Caco-2 (cell line): ENCODE measurements around the gene TEX14. TPM values are rescaled to one million over a fixed set of nuclear protein-coding genes. Genes with fewer than 3 reads are reported as not detected.

ENCODE experiments used
- BruUV-seq: library from RNA; stranded (reverse); fragments of 400-500 nt; replicated peaks from 2 replicates; lab custom pipeline; 2021; lab: Mats Ljungman, UMichigan
- CTCF ChIA-PET: fragments of 300-600 bp; sonication (Branson Sonifier 250); formaldehyde crosslinking; loops from one replicate; lab custom pipeline; 2022; ENCODE audit warnings: antibody characterized with exemption; lab: Charles Lee
- POLR2A ChIA-PET: fragments of 300-600 bp; sonication (Branson Sonifier 250); formaldehyde crosslinking; loops from one replicate; lab custom pipeline; 2022; ENCODE audit warnings: antibody characterized with exemption; lab: Charles Lee
- DNase-seq, 2 experiments: peaks; one replicate each; pipeline versions ENCODE4 v3.0.0 to v3.0.0-alpha.2; 2020 to 2022
- H3K27me3 ChIP-seq: replicated peaks from 2 replicates; pipeline ENCODE4 v1.6.0; 2011; ENCODE audit warnings: low read length; ENCODE audit not compliant: control insufficient read depth, insufficient read depth
- H3K36me3 ChIP-seq: 2 replicates; pipeline ENCODE4 v1.5.1; 2011; ENCODE audit warnings: low read length; ENCODE audit not compliant: control insufficient read depth, insufficient read depth
- H3K4me1 ChIP-seq: fragments of 250-450 bp; sonication (Bioruptor Pico); 2 replicates; pipeline ENCODE4 v1.5.1; 2020; ENCODE audit warnings: mild to moderate bottlenecking
- H3K4me3 ChIP-seq: 2 replicates; pipeline ENCODE4 v1.5.1; 2011; ENCODE audit warnings: low read depth, mild to moderate bottlenecking, control low read depth, low read length
- H3K9me3 ChIP-seq: fragments of 250-450 bp; sonication (Bioruptor Pico); 2 replicates; pipeline ENCODE4 v1.5.1; 2020; ENCODE audit warnings: mild to moderate bottlenecking, moderate library complexity
- H3K27ac Mint-ChIP-seq: one replicate; pipeline ENCODE4 v1.8.0; 2022; ENCODE audit warnings: mixed read lengths; ENCODE audit not compliant: unreplicated experiment
- H3K27me3 Mint-ChIP-seq: one replicate; pipeline ENCODE4 v1.8.0; 2022; ENCODE audit warnings: mixed read lengths; ENCODE audit not compliant: insufficient read depth, unreplicated experiment
- H3K36me3 Mint-ChIP-seq: one replicate; pipeline ENCODE4 v1.8.0; 2022; ENCODE audit warnings: mild to moderate bottlenecking, mixed read lengths; ENCODE audit not compliant: insufficient read depth, unreplicated experiment
- H3K4me1 Mint-ChIP-seq: one replicate; pipeline ENCODE4 v1.8.0; 2022; ENCODE audit warnings: low read depth, mixed read lengths; ENCODE audit not compliant: unreplicated experiment
- H3K4me3 Mint-ChIP-seq: one replicate; pipeline ENCODE4 v1.8.0; 2022; ENCODE audit warnings: mild to moderate bottlenecking, moderate library complexity, mixed read lengths; ENCODE audit not compliant: unreplicated experiment
- H3K9me3 Mint-ChIP-seq: one replicate; pipeline ENCODE4 v1.8.0; 2022; ENCODE audit warnings: mixed read lengths; ENCODE audit not compliant: unreplicated experiment
- CTCF ChIP-seq, 2 experiments: fragments of 200-600 bp in 1 of 2; IDR thresholded peaks; 1 replicate in 1 of 2; 2 replicates in 1 of 2; pipeline versions ENCODE4 v1.5.1 to v1.8.0; 2011 to 2022; ENCODE audit warnings: antibody characterized with exemption in 1 of 2, control low read depth in 1 of 2, inconsistent platforms in 1 of 2, low read depth in 1 of 2, low read length in 1 of 2, mild to moderate bottlenecking in 1 of 2, moderate library complexity in 1 of 2; ENCODE audit not compliant: insufficient read depth in 1 of 2, severe bottlenecking in 1 of 2, unreplicated experiment in 1 of 2
- intact Hi-C: fragments of 100-400 bp; cut with micrococcal nuclease; formaldehyde crosslinking; loops from one replicate; pipeline ENCODE4 v1.10.0; 2022; ENCODE audit not compliant: unreplicated experiment
- total RNA-seq: library from RNA; stranded (reverse); gene quantifications from 2 replicates; pipeline ENCODE4 v1.2.3, GENCODE V29; 2022

Gene TEX14
- total RNA-seq, 1 experiment from 2014 or later: 0.54 TPM

GRCh38 chr17:58665946-58666857, 25.6 kb downstream of the TEX14 start:
- CTCF ChIA-PET: interaction anchor here (0.6 kb wide), 1 partner anchor 385 kb away, joined by 5 read pairs; no protein-coding TSS in a partner anchor

GRCh38 chr17:58664302-58664701, 27.5 kb downstream of the TEX14 start:
- no TSS peak for BruUV-seq
- H3K4me1 Mint-ChIP-seq: peaks cover 24% of the 10 kb centered on the region
- H3K27me3 Mint-ChIP-seq: peaks cover 2% of the 10 kb centered on the region
- H3K9me3 Mint-ChIP-seq: no peaks in the 10 kb centered on the region
- Histone ChIP-seq H3K27me3 (no peaks in the 10 kb centered on the region), H3K4me1 (no peaks in the 10 kb centered on the region; the same call in none of the 2 replicates), H3K9me3 (no peaks in the 10 kb centered on the region), H3K36me3 (no peaks in the 10 kb centered on the region), H3K4me3 (no peak overlapping the region)
- no peak for TF ChIP-seq CTCF (IDR thresholded peaks at IDR 0.05; ENCODE audit: insufficient read depth in 1 of 2, low read depth in 1 of 2, low read length in 1 of 2, severe bottlenecking in 1 of 2, unreplicated experiment in 1 of 2)
- peaks cover 4% of the 10 kb centered on the region for H3K36me3 Mint-ChIP-seq
- no peak for DNase-seq
- ChIA-PET CTCF (no interaction called here), POLR2A (interaction anchor here (1.5 kb wide), 1 partner anchor 32 kb away, joined by 4 read pairs; no protein-coding TSS in a partner anchor)
- intact Hi-C loops: no loop called here
- H3K27ac Mint-ChIP-seq: no peak overlapping the region
- H3K4me3 Mint-ChIP-seq: no peak overlapping the region

More at GRCh38 chr17:58665946-58666857, 25.6 kb downstream of the TEX14 start:
- no peak for DNase-seq
- H3K36me3 Mint-ChIP-seq: no peaks in the 10 kb centered on the region
- peaks cover 30% of the 10 kb centered on the region for H3K4me1 Mint-ChIP-seq
- Histone ChIP-seq H3K4me3 (peak overlapping the region; percentile 13), H3K4me1 (peaks cover 3% of the 10 kb centered on the region), H3K27me3 (no peaks in the 10 kb centered on the region), H3K36me3 (no peaks in the 10 kb centered on the region), H3K9me3 (no peaks in the 10 kb centered on the region)
- TSS peak; percentile 100 for BruUV-seq
- peak overlapping the region; percentile 68 for H3K27ac Mint-ChIP-seq
- no peaks in the 10 kb centered on the region for H3K27me3 Mint-ChIP-seq
- peak overlapping the region; percentile 59 for H3K4me3 Mint-ChIP-seq
- H3K9me3 Mint-ChIP-seq: no peaks in the 10 kb centered on the region
- no peak for TF ChIP-seq CTCF (IDR thresholded peaks at IDR 0.05; ENCODE audit: insufficient read depth in 1 of 2, low read depth in 1 of 2, low read length in 1 of 2, severe bottlenecking in 1 of 2, unreplicated experiment in 1 of 2)
- POLR2A ChIA-PET: interaction anchor here (0.6 kb wide), 2 partner anchors 36 to 440 kb away, joined by 5 read pairs; partner anchors contain the start of gene TRIM37
- intact Hi-C loops: no loop called here

- Mint-ChIP-seq H3K27ac (peak overlapping the region; percentile 28), H3K4me3 (no peak overlapping the region), H3K36me3 (peaks cover 14% of the 10 kb centered on the region), H3K27me3 (peaks cover 3% of the 10 kb centered on the region), H3K4me1 (peaks cover 12% of the 10 kb centered on the region), H3K9me3 (peaks cover 9% of the 10 kb centered on the region)
- H3K4me1 ChIP-seq: no peaks in the 10 kb centered on the region
- H3K9me3 ChIP-seq: no peaks in the 10 kb centered on the region
- H3K27me3 ChIP-seq: no peaks in the 10 kb centered on the region
- no TSS peak for BruUV-seq
- H3K36me3 ChIP-seq: no peaks in the 10 kb centered on the region
- no peak overlapping the region for H3K4me3 ChIP-seq
- intact Hi-C loops: no loop called here
- ChIA-PET CTCF (no interaction called here), POLR2A (interaction anchor here (1.3 kb wide), 1 partner anchor 30 kb away, joined by 3 read pairs; no protein-coding TSS in a partner anchor)
- DNase-seq: no peak
- TF ChIP-seq CTCF (IDR thresholded peaks at IDR 0.05; ENCODE audit: insufficient read depth in 1 of 2, low read depth in 1 of 2, low read length in 1 of 2, severe bottlenecking in 1 of 2, unreplicated experiment in 1 of 2): no peak
These were observed 30.3 kb downstream of the TEX14 start for GRCh38 chr17:58661499-58661898.
